BJ (cell line): Measurements from ENCODE around the gene CEP192. TPM values are rescaled to one million over a fixed set of nuclear protein-coding genes. Genes with fewer than 3 reads are reported as not detected.

Experiments used
- CTCF ChIA-PET: fragments of 350-600 bp; formaldehyde crosslinking; extraction: SDS; loops from one replicate; lab custom pipeline; 2021; ENCODE audit warnings: antibody characterized with exemption, inconsistent platforms; lab: Yijun Ruan, JAX
- POLR2A ChIA-PET: fragments of 300-600 bp; sonication (Branson Sonifier 250); formaldehyde crosslinking; extraction: SDS; loops from one replicate; lab custom pipeline; 2021; ENCODE audit warnings: antibody characterized with exemption; lab: Charles Lee
- DNase-seq: peaks from one replicate; pipeline ENCODE4 v3.0.0-alpha.2; 2011; ENCODE audit warnings: low read depth
- H3K27me3 ChIP-seq: 2 replicates; pipeline ENCODE4 v1.6.0; 2011; ENCODE audit warnings: low read length; ENCODE audit not compliant: control insufficient read depth, insufficient read depth
- H3K36me3 ChIP-seq: 2 replicates; pipeline ENCODE4 v1.5.1; 2011; ENCODE audit warnings: low read length; ENCODE audit not compliant: control insufficient read depth, insufficient read depth
- H3K4me3 ChIP-seq: 2 replicates; pipeline ENCODE4 v1.5.1; 2011; ENCODE audit warnings: low read depth, mild to moderate bottlenecking, control low read depth, low read length
- polyA plus RNA-seq: library from polyadenylated mRNA; depleted of rRNA; stranded (reverse); fragments of >200 nt; gene quantifications from 2 replicates; pipeline ENCODE4 v1.2.3, GENCODE V29; 2011
- TF ChIP-seq, protein P1 (sequence below): IDR thresholded peaks from 2 replicates; pipeline ENCODE4 v1.5.1; 2011; ENCODE audit warnings: low read depth, mild to moderate bottlenecking, control low read depth, inconsistent platforms, low read length, moderate library complexity; ENCODE audit not compliant: insufficient read depth

Gene CEP192
- polyA plus RNA-seq, 1 experiment: 13.3 TPM

- Histone ChIP-seq H3K36me3 (no peaks in the 10 kb centered on the region), H3K4me3 (peak overlapping the region; percentile 67), H3K27me3 (no peaks in the 10 kb centered on the region)
- CTCF ChIA-PET: interaction anchor here (0.9 to 1.5 kb wide), 3 partner anchors 10 to 169 kb away, joined by 3 to 4 read pairs (median 3); no protein-coding TSS in a partner anchor
- DNase-seq: no peak
- POLR2A ChIA-PET: interaction anchor here (0.7 kb wide), 1 partner anchor 160 kb away, joined by 3 read pairs; no protein-coding TSS in a partner anchor
- TF ChIP-seq, protein P1, sequence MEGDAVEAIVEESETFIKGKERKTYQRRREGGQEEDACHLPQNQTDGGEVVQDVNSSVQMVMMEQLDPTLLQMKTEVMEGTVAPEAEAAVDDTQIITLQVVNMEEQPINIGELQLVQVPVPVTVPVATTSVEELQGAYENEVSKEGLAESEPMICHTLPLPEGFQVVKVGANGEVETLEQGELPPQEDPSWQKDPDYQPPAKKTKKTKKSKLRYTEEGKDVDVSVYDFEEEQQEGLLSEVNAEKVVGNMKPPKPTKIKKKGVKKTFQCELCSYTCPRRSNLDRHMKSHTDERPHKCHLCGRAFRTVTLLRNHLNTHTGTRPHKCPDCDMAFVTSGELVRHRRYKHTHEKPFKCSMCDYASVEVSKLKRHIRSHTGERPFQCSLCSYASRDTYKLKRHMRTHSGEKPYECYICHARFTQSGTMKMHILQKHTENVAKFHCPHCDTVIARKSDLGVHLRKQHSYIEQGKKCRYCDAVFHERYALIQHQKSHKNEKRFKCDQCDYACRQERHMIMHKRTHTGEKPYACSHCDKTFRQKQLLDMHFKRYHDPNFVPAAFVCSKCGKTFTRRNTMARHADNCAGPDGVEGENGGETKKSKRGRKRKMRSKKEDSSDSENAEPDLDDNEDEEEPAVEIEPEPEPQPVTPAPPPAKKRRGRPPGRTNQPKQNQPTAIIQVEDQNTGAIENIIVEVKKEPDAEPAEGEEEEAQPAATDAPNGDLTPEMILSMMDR: no peak
Observed at GRCh38 chr18:12990641-12990966, 558 bp upstream of the CEP192 start.

DNA sequence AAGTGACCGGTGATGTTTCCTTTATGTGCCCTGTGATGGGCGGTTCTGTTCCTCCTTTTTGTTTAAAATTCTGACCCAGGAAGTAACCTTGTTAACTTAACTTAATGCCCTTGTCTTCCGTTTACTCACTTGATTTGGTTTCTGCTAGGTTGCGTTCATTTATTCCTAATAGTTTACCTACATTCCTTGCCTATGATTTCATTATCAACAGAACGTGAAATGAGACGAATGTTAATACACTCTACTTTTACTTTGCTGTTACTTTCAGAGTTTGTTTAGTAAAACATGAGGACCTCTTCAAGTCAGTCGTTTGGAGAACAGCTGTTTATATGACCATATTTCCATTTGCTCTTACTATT, 638 bp downstream of the CEP192 start:
- CTCF ChIA-PET: interaction anchor here (1.5 kb wide), 1 partner anchor 9 kb away, joined by 4 read pairs; no protein-coding TSS in a partner anchor

DNA sequence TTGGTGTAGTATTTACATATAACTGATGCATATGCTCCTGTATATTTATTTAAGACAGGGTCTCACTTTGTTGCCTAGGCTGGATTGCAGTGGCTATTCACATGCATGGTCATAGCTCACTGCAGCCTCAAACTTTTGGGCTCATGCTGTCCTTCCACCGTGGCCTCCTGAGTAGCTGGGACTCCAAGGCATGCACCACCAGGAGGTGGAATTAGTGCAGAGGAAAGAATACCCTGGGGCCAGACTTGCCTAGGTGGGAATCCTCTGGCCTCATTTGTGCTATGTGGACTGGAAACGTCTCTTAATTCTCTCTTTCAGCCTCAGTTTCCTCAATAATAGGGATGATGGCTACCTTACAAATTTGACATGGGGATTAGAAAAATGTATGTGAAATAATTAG, 2.3 kb downstream of the CEP192 start:
- Histone ChIP-seq H3K4me3 (no peak overlapping the region), H3K27me3 (no peaks in the 10 kb centered on the region), H3K36me3 (peaks cover 2% of the 10 kb centered on the region; the same call in 1 of the 2 replicates)
- TF ChIP-seq, protein P1: no peak
- POLR2A ChIA-PET: no interaction called here
- CTCF ChIA-PET: interaction anchor here (1.1 kb wide), 2 partner anchors 12 to 166 kb away, joined by 3 read pairs; no protein-coding TSS in a partner anchor
- DNase-seq: no peak

More for the DNA sequence above, 638 bp downstream of the CEP192 start:
- DNase-seq: no peak
- Histone ChIP-seq H3K36me3 (peaks cover 2% of the 10 kb centered on the region; the same call in 1 of the 2 replicates), H3K27me3 (no peaks in the 10 kb centered on the region), H3K4me3 (peak overlapping the region; percentile 67)
- TF ChIP-seq, protein P1: no peak
- POLR2A ChIA-PET: no interaction called here

GRCh38 chr18:12995424-12995823, 4.3 kb downstream of the CEP192 start:
- DNase-seq: no peak
- ChIA-PET CTCF (interaction anchor here (0.8 to 1.2 kb wide), 2 partner anchors 10 to 164 kb away, joined by 3 to 4 read pairs; no protein-coding TSS in a partner anchor), POLR2A (no interaction called here)
- TF ChIP-seq, protein P1: no peak
- no peak overlapping the region for H3K4me3 ChIP-seq
- H3K27me3 ChIP-seq: no peaks in the 10 kb centered on the region
- peaks cover 2% of the 10 kb centered on the region; the same call in 1 of the 2 replicates for H3K36me3 ChIP-seq

GRCh38 chr18:12995952-12996477, 4.9 kb downstream of the CEP192 start:
- Histone ChIP-seq H3K27me3 (no peaks in the 10 kb centered on the region), H3K36me3 (peaks cover 2% of the 10 kb centered on the region; the same call in 1 of the 2 replicates), H3K4me3 (no peak overlapping the region)
- ChIA-PET CTCF (interaction anchor here (0.8 to 1.2 kb wide), 3 partner anchors 8 to 164 kb away, joined by 3 to 4 read pairs (median 3); no protein-coding TSS in a partner anchor), POLR2A (no interaction called here)
- no peak for DNase-seq
- TF ChIP-seq, protein P1: no peak
